ENCODE results near the gene SETMAR. TPM values are rescaled to one million over a fixed set of nuclear protein-coding genes. Genes with fewer than 3 reads are reported as not detected.
A peak's percentile ranks its signal among the peaks of the same experiment; 100 is the strongest.

SETMAR gene
- total RNA-seq, 1 donor = 11.9 TPM

DNA sequence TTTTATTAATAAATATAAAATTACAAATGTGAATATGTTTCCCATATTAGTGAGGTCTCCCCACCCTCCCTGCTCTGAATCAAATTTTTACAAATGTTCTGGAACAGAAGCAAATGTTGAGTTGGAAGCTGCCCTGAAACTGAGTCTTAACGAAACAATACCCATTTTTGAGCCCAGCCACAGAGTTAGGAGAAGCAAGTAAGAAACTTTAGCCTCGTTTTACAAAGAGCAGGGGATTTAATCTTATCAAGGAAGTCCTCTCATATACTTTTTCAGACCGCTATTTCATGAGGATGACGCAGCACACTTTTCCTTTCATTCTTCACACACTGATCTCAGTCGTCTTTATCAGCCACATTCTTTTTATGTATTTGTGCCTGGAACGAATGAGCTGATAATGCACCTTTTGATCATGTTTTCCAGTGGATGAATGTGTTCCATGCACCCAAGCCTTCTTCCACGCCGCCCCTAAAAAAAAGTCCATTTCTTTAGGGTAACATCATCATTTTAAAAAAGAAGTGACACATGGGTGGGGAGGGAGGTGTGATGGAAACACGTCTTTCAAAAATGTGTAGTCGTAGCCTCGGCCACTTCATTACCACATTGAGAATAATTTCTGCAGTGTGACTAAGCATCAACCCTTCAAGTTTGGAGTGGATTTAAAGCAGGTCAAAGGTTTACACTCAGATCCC lies 48.1 kb downstream of the SETMAR start:
- Histone ChIP-seq H3K4me1 (ENCODE audit: insufficient read depth, low read length) (peaks cover 9% of the 10 kb centered on the region), H3K4me3 (ENCODE audit: insufficient read depth, low read length) (peak overlapping the region; percentile 50), H3K9me3 (ENCODE audit: low read depth, low read length) (no peaks in the 10 kb centered on the region), H3K27ac (ENCODE audit: low read depth, low read length) (peak overlapping the region; percentile 48), H3K27me3 (ENCODE audit: insufficient read depth, low read length) (no peaks in the 10 kb centered on the region), H3K4me2 (ENCODE audit: insufficient read depth, low read length) (peak overlapping the region; percentile 72), H2AFZ (ENCODE audit: low read length) (peak overlapping the region; percentile 44), H3K79me2 (ENCODE audit: insufficient read depth, low read length) (no peaks in the 10 kb centered on the region), H3K36me3 (ENCODE audit: insufficient read depth, low read length) (no peaks in the 10 kb centered on the region), H4K20me1 (ENCODE audit: insufficient read depth, low read length) (no peaks in the 10 kb centered on the region)
- TF ChIP-seq, protein P1, sequence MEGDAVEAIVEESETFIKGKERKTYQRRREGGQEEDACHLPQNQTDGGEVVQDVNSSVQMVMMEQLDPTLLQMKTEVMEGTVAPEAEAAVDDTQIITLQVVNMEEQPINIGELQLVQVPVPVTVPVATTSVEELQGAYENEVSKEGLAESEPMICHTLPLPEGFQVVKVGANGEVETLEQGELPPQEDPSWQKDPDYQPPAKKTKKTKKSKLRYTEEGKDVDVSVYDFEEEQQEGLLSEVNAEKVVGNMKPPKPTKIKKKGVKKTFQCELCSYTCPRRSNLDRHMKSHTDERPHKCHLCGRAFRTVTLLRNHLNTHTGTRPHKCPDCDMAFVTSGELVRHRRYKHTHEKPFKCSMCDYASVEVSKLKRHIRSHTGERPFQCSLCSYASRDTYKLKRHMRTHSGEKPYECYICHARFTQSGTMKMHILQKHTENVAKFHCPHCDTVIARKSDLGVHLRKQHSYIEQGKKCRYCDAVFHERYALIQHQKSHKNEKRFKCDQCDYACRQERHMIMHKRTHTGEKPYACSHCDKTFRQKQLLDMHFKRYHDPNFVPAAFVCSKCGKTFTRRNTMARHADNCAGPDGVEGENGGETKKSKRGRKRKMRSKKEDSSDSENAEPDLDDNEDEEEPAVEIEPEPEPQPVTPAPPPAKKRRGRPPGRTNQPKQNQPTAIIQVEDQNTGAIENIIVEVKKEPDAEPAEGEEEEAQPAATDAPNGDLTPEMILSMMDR (IDR thresholded peaks at IDR 0.05; ENCODE audit: extremely low read depth, low read depth, low read length) = peak; percentile 2
- DNase-seq (ENCODE audit: insufficient read length, low spot score, missing footprints) = peak; percentile 59

DNA sequence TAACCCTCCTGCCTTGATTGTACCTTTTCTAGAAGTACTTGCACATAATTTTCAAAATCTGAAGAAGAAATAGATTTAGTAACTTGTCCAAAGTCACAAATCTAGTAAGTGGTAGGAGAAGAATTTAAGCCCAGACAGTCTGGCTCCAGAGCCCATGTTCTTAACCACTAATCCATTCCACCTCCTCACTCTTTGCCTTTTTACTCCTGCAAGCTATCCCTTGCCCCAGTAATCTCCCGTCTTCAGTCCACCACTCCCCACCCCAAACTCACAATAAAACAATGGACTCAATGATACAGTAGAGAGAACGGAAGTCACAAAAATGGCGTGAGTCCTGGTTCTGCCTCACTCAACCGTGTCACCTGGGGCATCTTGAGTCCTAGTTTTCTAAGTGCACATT lies 48.7 kb downstream of the SETMAR start:
- H3K4me1 ChIP-seq (ENCODE audit: insufficient read depth, low read length) = peaks cover 9% of the 10 kb centered on the region
- no peaks in the 10 kb centered on the region for H4K20me1 ChIP-seq (ENCODE audit: insufficient read depth, low read length)
- TF ChIP-seq, protein P1 (IDR thresholded peaks at IDR 0.05; ENCODE audit: extremely low read depth, low read depth, low read length) = no peak
- no peaks in the 10 kb centered on the region for H3K36me3 ChIP-seq (ENCODE audit: insufficient read depth, low read length)
- peak overlapping the region; percentile 72 for H3K4me2 ChIP-seq (ENCODE audit: insufficient read depth, low read length)
- no peak overlapping the region for H3K27ac ChIP-seq (ENCODE audit: low read depth, low read length)
- no peaks in the 10 kb centered on the region for H3K79me2 ChIP-seq (ENCODE audit: insufficient read depth, low read length)
- H3K9me3 ChIP-seq (ENCODE audit: low read depth, low read length) = no peaks in the 10 kb centered on the region
- DNase-seq (ENCODE audit: insufficient read length, low spot score, missing footprints) = peak; percentile 9
- no peak overlapping the region for H3K4me3 ChIP-seq (ENCODE audit: insufficient read depth, low read length)
- no peaks in the 10 kb centered on the region for H3K27me3 ChIP-seq (ENCODE audit: insufficient read depth, low read length)
- H2AFZ ChIP-seq (ENCODE audit: low read length) = no peak overlapping the region

DNA sequence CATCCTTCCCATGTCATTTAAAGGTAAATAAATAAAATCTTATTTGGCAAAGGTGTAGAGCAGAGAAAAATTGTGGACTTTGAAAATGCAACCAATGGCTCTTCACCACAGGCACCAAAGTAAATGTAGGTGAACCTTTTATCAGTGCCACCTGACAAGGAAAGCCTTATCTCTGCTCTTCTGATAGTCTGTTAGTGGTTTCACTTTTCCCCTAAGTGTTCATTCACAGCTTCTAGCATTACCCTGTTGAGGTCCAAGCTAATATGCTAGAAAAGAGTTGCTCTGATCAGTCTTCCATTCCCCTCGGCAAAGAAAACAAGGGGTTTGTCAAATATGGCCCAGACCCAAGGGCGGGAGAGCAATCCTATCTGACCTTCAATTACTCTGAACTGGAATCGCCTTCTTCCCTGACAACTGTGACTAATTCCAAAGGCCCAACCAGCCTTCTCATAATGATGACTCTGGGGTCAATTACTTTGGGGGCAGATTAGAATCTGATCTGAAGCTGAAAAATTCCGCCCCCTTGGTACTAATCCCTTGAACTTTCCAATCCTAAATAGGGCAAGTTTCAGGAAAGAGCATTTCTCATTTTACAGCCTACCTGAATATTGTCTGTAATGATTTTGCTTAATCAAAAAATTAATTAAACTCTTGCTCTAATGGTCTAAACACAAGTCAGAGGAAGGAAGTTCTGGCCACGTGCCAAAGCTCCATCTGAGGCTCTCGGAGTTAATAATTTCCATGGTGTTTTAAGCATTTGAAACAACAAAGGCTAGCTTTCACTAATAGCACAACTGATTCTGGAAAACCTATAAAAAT lies 52.4 kb downstream of the SETMAR start:
- DNase-seq (ENCODE audit: insufficient read length, low spot score, missing footprints) = peak; percentile 13
- Histone ChIP-seq H3K36me3 (ENCODE audit: insufficient read depth, low read length) (no peaks in the 10 kb centered on the region), H3K27ac (ENCODE audit: low read depth, low read length) (no peak overlapping the region), H3K27me3 (ENCODE audit: insufficient read depth, low read length) (no peaks in the 10 kb centered on the region), H2AFZ (ENCODE audit: low read length) (no peak overlapping the region), H3K79me2 (ENCODE audit: insufficient read depth, low read length) (no peaks in the 10 kb centered on the region), H3K4me2 (ENCODE audit: insufficient read depth, low read length) (no peak overlapping the region), H3K9me3 (ENCODE audit: low read depth, low read length) (no peaks in the 10 kb centered on the region), H4K20me1 (ENCODE audit: insufficient read depth, low read length) (no peaks in the 10 kb centered on the region), H3K4me3 (ENCODE audit: insufficient read depth, low read length) (no peak overlapping the region), H3K4me1 (ENCODE audit: insufficient read depth, low read length) (peaks cover 9% of the 10 kb centered on the region)
- TF ChIP-seq, protein P1 (IDR thresholded peaks at IDR 0.05; ENCODE audit: extremely low read depth, low read depth, low read length) = no peak

DNA sequence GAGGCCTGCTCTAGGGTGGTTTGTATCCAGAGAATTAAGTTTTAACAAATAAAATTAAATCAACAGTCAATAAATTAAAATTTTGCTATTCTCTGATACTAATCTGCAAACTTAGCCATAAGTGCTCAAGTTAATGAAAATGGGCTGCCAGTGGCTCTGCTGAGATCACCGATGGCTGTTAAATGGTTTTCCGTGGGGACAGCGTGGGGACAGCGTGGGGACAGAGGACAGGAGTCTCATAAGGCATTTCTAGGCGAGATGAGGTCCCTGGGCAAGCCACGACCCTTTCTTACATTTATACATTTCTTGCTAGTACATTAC lies 53.0 kb downstream of the SETMAR start:
- no peaks in the 10 kb centered on the region for H3K36me3 ChIP-seq (ENCODE audit: insufficient read depth, low read length)
- no peak overlapping the region for H3K4me2 ChIP-seq (ENCODE audit: insufficient read depth, low read length)
- TF ChIP-seq, protein P1 (IDR thresholded peaks at IDR 0.05; ENCODE audit: extremely low read depth, low read depth, low read length) = no peak
- H4K20me1 ChIP-seq (ENCODE audit: insufficient read depth, low read length) = no peaks in the 10 kb centered on the region
- H3K27ac ChIP-seq (ENCODE audit: low read depth, low read length) = no peak overlapping the region
- no peaks in the 10 kb centered on the region for H3K79me2 ChIP-seq (ENCODE audit: insufficient read depth, low read length)
- no peaks in the 10 kb centered on the region for H3K9me3 ChIP-seq (ENCODE audit: low read depth, low read length)
- no peaks in the 10 kb centered on the region for H3K27me3 ChIP-seq (ENCODE audit: insufficient read depth, low read length)
- no peak overlapping the region for H3K4me3 ChIP-seq (ENCODE audit: insufficient read depth, low read length)
- no peak overlapping the region for H2AFZ ChIP-seq (ENCODE audit: low read length)
- DNase-seq (ENCODE audit: insufficient read length, low spot score, missing footprints) = no peak
- peaks cover 7% of the 10 kb centered on the region for H3K4me1 ChIP-seq (ENCODE audit: insufficient read depth, low read length)

All from osteoblast (primary cell).